ENCODE measurements around the gene PITPNM2.
A peak's percentile ranks its signal among the peaks of the same experiment; 100 is the strongest.
"Not testable (repeated sequence)": the region's sequence is repeated elsewhere in the genome, so short reads cannot be mapped to it uniquely, and the experiment has no call there.

Gene PITPNM2

DNA sequence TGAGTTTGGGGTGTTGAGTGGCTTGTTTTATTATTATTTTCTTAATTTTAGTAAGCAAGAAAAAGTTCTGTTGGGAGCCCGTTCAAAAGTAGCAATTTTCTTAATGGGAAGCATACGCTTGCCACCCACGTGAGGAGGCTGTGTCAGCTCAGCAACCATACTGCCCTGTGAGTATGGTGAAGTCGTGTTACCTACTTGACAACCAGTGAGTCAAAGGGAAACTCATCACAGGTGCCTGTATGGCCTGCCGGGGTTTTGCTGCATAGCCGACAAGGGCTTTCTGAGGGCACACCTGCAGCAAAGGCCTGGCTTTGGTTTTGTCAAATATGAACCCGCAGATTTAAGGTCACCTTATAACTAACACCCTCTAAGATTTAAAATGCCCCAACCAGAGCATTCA, 31.1 kb downstream of the PITPNM2 start:
- DNase-seq = no peak

DNA sequence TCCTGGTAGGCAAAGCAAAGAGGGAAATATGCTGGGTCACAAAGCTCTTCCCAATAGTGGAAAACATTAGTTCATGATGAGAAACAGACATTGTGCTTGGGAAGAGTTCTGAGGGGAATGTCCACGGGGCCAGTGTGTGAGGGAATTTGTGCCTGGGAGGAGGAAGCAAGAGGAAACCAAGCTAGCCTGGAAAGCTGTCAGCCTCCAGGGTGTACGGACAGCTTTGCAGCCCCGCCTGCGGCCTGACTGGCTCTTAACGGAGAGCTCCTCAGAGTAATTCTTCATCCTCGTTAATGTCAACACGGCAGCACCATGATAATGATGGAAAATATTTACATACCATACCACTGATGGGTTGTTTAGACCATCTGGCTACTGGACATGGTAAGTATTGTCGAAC, 32.4 kb downstream of the PITPNM2 start:
- no peak for DNase-seq

DNA sequence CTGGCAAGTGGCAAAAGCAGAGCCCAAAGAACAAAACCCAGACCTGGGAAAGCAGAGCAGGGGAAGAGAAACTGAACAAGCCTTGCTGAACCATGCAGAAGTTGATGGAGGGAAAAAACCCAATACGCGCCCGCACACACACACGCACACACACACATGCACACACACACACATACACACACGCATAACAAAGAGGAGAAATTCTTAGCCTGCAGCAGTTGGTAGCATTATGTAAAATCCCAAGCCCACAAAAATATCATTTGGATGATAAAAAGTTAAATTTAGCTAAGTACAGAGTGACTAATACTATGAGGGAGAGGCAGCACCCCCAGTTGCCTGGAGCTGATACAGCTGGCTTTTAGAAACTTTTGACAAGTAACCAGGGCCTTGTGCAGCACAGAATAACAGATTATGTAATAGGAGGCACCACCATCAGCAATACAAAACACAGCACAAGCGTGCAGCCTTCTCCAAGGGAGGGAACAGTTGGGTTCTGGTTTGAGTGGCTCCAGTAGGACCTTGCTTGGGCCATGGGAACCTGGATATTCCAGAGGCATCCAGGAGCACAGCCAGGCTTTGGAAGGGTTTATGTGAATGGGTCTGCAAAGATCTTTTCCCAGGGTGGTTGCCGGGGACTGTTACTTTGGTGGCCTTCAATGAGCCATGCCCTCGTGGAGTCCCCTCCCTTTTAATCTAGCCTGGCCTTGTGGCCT, 35.3 kb downstream of the PITPNM2 start:
- peak; percentile 74 for DNase-seq

DNA sequence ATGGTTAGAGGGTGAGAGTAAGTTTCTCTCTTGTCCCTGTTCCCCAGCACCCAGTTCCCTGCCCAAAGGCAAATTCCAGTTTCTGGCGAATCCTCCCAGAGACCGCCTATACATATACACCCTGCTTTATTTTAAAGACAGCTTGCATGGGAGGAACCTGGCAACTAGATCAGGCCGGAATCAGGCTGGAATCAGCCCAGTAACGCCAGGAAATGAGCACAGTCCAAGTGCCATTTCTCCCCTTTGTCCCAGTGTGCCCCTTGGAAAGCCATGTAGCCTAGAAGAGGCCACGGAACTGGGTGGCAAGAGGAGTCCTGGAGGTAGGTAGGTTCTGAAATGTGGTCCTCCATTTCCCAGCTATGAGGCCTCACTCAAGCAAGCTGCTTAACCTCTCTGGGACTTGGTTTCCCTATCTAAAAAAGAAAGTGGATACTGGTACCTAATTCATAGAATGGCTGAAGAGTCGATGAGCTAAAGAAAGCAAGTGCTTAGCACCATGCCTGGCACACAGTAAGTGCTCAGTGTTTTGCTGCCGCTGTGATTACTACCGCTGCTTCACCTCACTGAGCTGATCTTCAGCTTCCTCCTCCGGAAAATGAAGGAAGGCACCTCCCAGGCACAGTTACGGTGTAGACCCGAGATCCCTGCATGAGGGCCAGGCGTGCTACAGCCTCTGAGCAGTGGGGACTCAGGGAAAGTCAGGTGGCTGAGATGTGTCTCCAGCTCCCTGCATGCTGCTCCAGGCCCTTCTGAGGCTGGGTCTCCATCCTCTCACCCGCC, 36.4 kb downstream of the PITPNM2 start:
- no peak for DNase-seq

DNA sequence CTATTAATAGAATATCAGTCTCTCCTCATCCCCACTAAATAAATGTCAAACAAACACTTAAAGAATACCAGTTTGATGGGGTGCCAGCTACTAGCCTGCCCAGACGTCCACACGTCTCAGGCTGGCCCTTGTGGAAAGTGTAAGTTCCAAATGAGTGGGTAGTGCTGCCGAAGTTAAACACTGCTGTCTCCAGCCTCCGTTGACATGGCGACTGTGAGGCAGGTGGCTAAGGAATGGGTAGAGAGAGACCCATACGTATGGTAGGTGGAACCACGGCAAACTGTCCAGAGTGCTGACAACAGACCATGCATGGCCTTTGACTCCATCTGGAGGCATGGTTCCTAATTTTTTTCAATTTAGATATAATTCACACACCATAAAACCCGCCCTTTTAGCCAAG, 37.9 kb downstream of the PITPNM2 start:
- DNase-seq = no peak

DNA sequence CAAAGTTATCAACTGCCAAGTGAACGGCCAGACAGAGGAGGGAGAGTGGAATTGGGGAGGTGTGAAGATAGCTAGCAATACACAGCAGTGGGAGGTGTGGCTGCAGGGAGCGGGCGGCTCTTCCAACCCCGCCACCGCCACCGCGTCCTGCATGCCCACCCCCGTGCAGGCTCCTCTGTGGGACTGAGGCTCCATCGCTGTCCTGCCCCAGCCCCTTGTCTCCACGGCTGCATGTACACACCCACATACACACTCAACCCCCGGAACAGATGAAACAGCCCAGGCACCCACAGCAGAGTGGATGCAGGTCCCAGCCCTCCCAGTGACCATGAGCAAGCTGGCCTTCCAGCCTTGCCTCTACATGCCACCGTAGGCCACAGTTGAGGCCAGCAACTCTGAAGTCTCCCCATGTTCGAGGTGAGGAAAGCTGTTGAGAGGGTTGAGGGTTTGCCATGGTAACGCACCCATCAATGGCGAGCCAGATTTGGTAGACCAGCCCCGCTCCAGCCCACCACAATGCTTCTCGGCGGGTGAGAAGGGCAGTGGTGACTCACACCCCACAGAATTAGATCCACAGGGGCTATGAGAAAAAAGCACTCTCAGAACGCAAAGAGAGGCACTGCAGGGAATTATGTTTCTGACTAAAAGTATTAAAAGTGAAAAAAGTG, 39.3 kb downstream of the PITPNM2 start:
- DNase-seq = no peak

DNA sequence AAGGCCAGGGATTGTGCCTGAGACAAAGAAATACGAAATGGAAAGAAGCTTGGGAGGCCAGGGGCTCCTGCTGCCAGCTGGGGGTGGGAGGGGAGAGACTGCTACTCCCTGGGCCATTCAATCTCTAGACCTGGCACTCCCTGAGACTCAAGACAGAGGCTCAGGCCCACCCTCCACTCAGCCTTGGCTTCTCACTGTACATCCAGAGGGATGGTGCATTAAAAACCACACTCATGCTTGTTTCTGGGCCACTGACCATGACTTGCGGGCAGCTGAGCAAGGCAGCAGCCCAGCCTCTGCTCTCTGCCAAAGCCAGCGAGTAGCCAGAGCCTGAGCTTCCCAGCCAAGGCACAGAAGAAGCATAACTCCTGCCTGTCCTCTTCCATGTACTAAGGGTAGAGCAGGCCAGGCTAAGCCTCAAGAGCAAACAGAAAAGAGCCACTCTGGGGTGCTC, 41.5 kb downstream of the PITPNM2 start:
- DNase-seq = no peak

DNA sequence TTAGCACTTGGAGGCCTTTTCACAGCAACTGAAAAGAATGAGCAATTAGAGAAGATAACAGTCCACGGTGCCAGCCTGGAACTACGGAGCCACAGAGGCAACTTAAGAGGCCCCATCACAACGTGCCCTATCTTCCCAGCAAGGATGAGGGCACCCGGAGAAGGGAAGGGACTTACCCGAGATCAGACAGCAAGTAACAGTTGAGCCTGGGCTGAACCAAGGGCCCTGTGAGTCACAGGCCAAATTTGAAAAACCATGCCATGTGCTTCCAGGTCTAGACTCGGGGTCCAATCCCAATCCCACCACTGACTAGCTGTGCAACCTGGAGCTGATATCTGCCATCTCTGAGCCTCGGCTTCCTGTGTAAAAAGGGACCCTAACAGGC, 42.2 kb downstream of the PITPNM2 start:
- DNase-seq = no peak

DNA sequence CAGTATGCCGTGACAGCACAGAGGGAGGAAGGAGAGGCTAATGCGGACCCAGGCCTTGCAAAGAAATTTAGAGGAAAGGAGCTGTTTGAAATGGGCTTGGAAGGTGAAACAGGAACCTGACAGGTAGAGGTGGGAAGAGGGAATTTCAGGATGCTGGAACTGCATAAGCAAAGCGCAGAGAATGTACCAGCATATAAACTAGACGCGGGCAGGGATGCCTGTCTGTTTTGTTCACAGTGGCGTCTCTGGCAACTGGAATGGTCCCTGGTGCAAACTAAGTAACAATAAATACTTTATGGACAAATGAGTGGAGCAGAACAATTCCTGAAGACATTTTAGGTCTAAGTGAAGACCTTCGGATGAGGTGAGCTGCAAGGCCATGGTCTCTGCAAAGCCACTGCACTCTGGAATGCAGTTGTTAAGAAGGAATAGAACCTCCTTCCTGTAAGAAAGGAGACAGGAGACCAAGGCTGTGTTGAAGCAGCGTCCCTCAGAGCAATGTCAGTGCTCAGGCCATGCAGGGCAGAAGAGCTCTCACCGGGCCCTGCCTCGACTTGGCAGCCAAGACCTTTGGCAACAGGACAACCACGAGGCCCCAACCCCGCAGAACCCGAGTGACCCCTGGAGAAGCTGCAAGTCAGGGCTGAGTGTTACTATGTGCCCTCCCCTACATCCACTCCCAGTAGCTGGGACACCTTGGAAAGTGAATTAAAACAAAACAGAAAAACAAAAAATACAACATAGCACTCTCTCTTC, 42.8 kb downstream of the PITPNM2 start:
- no peak for DNase-seq

DNA sequence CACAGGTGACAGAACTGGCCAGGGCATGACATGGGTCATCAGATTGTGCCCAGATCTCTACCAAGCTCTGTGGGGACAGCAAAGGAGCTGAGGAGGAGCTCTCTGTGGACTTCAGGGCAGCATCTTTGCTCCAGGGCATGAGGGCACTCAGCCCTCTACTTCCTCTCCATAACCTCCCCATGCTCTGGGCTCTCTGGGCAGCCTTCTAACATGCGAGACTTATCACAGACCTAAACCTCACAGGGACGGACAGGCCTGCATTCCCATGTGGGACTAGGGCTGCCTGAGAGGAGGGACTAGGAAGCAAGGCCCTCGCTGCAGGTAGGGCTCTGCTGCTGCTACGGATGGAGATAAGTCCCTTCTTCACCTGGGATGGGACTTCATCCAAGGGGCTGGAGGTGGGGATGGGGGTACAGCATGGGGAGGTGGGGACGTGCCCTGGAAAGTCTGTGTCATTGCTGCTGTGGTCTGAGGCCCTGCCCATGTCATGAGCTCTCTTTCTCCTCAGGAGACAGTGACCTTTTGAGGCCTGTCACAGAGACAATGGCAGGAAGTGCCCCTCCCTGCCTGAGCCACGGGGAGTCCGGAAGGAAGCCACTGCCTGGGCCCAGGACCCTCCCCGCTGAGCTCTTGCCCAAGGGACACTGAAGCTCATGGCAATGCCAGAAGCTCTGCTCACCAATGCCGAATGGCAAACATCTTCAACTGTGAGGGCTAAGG, 44.1 kb downstream of the PITPNM2 start:
- DNase-seq = no peak

DNA sequence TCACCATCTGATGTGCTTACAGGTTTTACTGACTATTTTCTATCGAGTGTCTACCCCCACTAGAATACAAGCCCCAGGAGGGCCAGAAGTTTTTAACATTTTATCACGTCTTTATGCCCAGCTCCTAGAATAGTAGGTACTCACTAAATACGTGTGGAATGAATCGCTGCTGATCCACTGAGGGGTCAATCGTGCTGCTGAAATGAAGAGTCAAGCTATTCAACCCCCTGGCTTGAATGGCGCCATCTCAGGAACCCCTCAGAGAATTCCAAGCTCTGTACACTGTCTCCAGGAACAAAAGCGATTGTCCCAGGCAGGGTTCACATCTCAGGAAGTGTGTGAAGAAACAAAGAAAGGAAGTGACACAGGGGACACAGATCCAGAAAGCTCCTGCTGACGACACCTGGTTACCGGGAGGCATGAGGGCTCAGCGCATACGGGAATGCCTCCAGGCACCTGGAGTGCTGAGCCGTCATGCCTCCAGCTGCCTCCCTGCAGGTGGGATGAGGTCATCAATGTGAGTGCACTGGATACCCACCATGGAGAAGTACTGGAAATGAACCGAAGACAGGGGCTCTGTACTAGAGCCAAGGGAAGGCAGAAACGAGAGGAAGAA, 45.6 kb downstream of the PITPNM2 start:
- no peak for DNase-seq

DNA sequence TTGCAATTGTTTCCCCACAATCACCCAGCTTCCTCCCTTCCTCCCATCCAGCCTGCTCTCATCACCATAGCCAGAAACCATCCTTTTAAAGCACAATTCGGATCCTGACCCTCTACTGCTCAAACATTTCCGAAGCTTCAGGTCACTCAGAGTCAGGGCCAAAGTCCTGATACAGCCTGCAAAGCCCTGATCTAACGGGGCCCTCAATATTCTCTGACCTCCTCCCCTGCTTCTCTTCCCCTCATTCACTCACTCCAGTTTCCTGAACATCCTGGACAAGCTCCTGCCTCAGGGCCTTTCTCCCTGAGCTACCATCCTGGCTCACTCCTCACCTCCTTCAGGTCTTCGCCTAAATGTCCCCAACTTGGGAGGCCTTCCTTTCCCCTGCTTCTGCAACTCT, 46.1 kb downstream of the PITPNM2 start:
- DNase-seq = no peak

DNA sequence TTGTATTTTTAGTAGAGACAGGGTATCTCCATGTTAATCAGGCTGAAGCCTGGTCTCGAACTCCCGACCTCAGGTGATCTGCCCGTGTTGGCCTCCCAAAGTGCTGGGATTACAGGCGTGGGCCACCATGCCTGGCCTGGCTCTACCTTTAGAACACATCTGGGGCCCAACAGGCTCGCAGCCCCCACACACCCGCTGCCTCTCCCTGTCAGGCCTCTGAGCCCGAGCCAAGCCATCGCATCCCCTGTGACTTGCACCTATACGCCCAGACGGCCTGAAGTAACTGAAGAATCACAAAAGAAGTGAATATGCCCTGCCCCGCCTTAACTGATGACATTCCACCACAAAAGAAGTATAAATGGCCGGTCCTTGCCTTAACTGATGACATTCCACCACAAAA, 46.8 kb downstream of the PITPNM2 start:
- DNase-seq = not testable (repeated sequence)

DNA sequence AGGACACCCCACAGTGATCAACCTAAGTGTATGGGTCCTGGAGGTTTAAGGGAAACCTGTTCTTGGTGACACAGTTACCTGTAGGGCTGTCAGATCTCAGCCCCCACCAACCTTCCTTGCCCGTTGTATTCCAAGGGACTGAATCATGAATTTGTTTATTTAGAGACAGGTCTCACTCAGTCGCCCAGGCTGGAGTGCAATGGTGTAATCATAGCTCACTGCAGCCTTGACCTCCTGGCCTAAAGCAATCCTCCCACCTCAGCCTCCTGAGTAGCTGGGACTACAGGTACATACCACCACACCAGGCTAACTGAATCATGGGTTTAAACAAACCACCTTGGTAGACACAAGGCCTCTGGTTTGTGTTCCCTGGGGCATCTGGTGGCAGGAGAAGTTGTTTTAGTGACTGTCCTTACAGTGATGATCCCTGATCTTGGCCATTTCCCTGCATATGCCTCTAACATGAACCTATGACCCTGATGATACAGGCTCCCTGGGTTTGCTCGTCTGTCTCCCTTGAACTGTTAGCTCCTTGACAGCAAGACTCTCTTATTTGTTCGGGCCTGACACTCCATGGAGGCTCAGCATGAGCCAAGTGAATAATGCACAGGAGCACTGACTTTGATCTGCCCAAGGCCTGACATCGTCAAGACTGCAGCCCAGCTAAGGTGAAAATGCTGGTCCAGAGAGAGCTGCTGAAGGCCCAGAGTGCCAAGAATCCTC, 47.9 kb downstream of the PITPNM2 start:
- no peak for DNase-seq

DNA sequence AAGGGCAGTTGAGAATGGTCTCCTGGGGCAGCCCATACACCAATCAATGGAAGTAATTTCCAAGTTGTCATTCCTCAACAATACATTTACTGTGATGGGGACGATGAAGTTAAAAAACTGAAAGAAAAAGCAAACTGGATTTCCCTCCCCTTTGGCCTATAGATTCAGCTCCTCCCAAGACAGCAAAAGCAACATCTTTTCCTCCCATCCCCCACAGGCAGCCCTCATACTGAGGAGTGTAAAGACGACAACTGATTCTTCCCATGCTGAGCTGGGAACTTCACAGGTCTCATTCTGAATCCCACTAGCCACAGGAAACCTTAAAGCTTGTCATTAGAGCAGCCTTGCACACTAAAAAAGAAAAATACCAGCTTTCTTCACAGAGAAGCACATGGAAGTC, 48.5 kb downstream of the PITPNM2 start:
- DNase-seq = no peak

DNA sequence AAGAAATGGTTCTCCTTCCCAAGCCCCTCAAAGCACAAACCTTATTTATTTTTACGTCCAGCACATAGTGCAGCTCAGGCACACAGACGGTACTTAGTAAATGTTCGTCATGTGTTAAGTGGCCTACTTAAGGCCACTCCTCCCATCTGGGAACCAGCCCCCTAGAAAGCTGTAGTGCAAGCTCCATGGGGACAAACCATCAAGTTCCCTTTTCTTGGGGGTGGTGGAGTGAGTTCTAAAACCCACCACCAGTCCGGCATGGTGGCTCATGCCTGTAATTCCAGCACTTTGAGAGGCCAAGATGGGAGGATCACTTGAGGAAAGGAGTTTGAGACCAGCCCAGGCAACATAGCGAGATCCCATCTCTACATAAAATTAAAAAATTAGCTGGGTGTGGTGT, 49.4 kb downstream of the PITPNM2 start:
- DNase-seq = no peak

Measured in amniotic stem cell (primary cell).